Large intestine (tissue), 3 donors: ENCODE data around the gene TXNDC15. TPM values are rescaled to one million over a fixed set of nuclear protein-coding genes. Genes with fewer than 3 reads are reported as not detected.
"Not testable (repeated sequence)": the region's sequence is repeated elsewhere in the genome, so short reads cannot be mapped to it uniquely, and the experiment has no call there.

Source experiments
- DNase-seq, 2 donors: peaks; one replicate each; pipeline versions ENCODE4 v3.0.0 to v3.0.0-alpha.2; 2013
- H3K27ac ChIP-seq: one replicate; pipeline ENCODE4 v1.5.1; 2013; ENCODE audit warnings: low read length
- H3K27me3 ChIP-seq: 2 replicates; pipeline ENCODE4 v1.6.1; 2013; ENCODE audit warnings: low read length; ENCODE audit not compliant: control insufficient read depth, insufficient read depth
- H3K36me3 ChIP-seq: 2 replicates; pipeline ENCODE4 v1.6.1; 2013; ENCODE audit warnings: low read length; ENCODE audit not compliant: control insufficient read depth, insufficient read depth
- H3K4me1 ChIP-seq: one replicate; pipeline ENCODE4 v1.6.1; 2013; ENCODE audit warnings: low read length; ENCODE audit not compliant: control insufficient read depth, insufficient read depth
- H3K4me3 ChIP-seq: one replicate; pipeline ENCODE4 v1.5.1; 2013; ENCODE audit warnings: low read length
- H3K9me3 ChIP-seq: one replicate; pipeline ENCODE4 v1.6.1; 2013; ENCODE audit warnings: mild to moderate bottlenecking, low read depth, low read length, moderate library complexity; ENCODE audit not compliant: control insufficient read depth
- WGBS: methylation state at CpG from one replicate; pipeline ENCODE4 v1.1.5; 2013; ENCODE audit warnings: low lambda C conversion rate; ENCODE audit not compliant: insufficient coverage; 5-methylcytosine and 5-hydroxymethylcytosine counted together
- polyA plus RNA-seq: library from polyadenylated mRNA; unstranded; fragments of 120-200 nt; gene quantifications from one replicate; pipeline ENCODE4 v1.2.1, GENCODE V29; 2013

TXNDC15 gene
- polyA plus RNA-seq, 1 donor: 39.0 TPM

DNA sequence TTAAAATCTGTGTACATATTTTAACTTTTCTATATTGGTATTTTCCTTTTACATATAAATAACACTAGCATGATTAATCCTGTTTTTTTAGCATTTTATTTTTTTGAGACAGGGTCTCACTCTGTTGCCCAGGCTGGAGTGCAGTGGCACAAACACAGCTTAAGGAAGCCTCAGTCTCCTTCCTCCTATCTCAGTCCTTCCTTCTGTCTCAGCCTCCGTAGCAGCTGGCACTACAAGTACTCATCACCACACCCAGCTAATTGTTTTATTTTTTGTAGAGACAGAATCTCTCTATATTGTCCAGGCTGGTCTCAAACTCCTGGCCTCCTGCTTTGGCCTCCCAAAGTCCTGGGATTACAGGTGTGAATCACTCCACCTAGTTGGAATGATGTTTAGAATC, 29.9 kb upstream of the TXNDC15 start:
- Histone ChIP-seq H3K36me3 (peaks cover 25% of the 10 kb centered on the region), H3K4me1 (peaks cover 12% of the 10 kb centered on the region), H3K27ac (no peak overlapping the region), H3K4me3 (no peak overlapping the region), H3K9me3 (no peaks in the 10 kb centered on the region), H3K27me3 (no peaks in the 10 kb centered on the region)
- no CpG with 5 or more reads among the region's 1 CpG for whole genome bisulfite sequencing
- DNase-seq: no peak

DNA sequence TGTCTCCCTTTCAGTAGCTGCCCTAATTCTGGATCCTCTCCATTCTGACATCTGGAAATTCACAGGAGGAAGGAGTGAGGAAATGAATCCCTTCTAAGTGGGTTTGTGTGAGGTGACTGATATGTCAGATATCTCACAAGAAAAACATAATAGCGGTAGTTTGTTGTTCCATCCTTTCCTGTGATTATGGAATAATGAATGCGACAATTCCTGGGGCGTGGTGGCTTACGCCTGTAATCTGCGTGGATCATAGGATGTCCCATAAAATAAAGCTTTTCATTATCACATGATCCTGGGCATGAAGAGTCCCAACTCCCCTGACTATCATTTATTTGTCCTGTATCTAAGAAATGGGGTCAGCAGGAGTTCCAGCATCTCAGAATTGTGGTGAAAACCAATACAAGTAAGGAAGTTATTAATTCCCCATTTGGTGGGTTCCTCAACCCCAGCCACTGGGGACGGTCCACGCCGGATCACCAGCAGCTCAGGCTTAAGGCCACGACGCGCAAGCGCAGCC, 28.8 kb upstream of the TXNDC15 start:
- Histone ChIP-seq H3K9me3 (no peaks in the 10 kb centered on the region), H3K4me1 (peaks cover 12% of the 10 kb centered on the region), H3K4me3 (peak overlapping the region; percentile 59), H3K27me3 (no peaks in the 10 kb centered on the region), H3K36me3 (peaks cover 16% of the 10 kb centered on the region), H3K27ac (peak overlapping the region; percentile 90)
- WGBS: no CpG with 5 or more reads among the region's 12 CpGs
- no peak for DNase-seq

DNA sequence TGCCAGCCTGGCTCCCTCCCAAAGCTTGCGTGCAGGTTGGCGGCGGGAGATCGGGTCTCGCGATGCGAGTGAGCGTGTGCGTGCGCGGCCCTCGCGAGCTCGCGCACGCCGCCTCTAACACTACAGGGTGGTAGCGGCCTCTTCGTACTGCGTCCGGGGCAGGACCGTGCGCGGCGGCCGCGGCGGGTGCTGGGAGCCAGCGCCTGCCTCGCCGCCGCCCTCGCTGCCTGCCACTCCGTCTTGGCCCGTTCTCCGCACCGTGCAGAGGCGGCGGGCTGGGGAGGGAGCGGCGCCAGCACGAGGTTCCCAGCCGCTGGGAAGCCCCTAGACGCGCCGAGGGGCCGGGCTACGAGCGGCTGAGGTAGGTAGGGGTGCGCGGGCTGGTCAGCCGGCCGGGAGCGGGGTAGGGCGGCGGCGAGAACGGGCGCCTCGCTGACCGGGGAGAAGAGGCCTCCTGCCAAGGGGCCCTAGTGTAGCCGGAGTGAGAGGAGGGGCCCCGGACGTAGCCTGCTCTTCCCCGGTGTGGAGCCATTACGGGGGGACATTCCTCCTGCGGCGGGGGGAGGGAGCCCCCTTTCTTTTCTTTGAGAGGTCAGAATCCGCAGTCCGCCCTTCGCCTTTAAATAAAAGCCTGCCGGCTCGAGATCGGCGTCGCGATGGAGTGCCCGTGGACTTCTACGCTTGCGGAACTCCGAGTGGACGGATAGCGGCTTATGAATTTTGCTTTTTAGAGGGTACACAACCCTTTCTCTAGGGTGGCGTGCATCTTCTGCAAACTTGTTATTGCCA, 28.1 kb upstream of the TXNDC15 start, which contains the start of gene C5orf24:
C5orf24 (plus strand) TSS at position 117 of the 789 bp plus-strand sequence. CDS start 8,933 bp downstream, outside the sequence.
- H3K27ac ChIP-seq: peak within 1 kb of the TSS; percentile 90
- no CpG with 5 or more reads among the region's 84 CpGs for WGBS
- H3K4me1 ChIP-seq: peaks cover 12% of the 10 kb centered on the region
- DNase-seq: peak; percentile 97
- no peaks in the 10 kb centered on the region for H3K9me3 ChIP-seq
- peak within 1 kb of the TSS; percentile 59 for H3K4me3 ChIP-seq
- H3K36me3 ChIP-seq: peaks cover 17% of the 10 kb centered on the region
- no peaks in the 10 kb centered on the region for H3K27me3 ChIP-seq

DNA sequence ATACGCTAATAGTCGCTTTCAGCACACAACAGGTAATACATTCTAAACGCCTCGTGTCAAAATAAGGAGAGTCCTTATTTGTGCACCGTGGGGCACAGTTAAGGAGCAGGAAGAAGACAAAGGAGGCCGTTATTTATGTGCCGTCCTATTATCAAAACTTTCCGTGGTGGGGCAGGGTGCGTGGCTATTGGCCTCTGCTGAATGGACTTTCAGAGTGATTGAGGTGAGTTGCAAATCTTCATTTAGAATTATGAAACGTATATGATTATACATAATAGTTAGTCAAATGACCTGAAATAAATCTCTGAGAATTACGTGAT, 27.6 kb upstream of the TXNDC15 start:
- WGBS: 0% methylated on average over 1 of the region's 11 CpGs
- DNase-seq: no peak
- peaks cover 18% of the 10 kb centered on the region for H3K36me3 ChIP-seq
- peak overlapping the region; percentile 59 for H3K4me3 ChIP-seq
- peaks cover 12% of the 10 kb centered on the region for H3K4me1 ChIP-seq
- no peaks in the 10 kb centered on the region for H3K27me3 ChIP-seq
- H3K9me3 ChIP-seq: no peaks in the 10 kb centered on the region
- peak overlapping the region; percentile 90 for H3K27ac ChIP-seq

DNA sequence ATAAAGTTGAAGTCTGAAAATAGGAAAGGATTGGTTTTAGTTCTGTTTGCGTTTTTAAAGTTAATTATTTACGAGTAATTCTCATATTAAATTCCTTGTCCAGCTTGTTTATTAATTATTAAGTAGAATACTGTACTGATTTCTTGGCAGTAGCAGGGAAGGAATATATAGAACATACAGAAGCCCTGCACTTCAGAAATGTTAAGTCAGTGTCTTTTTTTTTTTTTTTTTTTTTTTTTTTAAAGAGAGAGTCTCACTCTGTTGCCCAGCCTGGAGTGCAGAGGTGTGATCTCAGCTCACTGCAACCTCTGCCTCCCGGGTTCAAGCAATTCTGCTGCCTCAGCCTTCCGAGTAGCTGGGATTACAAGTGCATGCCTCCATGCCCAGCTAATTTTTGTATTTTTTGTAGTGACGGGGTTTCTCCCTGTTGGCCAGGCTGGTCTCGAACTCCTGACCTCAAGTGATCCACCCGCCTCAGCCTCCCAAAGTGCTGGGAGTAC, 24.7 kb upstream of the TXNDC15 start:
- H3K9me3 ChIP-seq: not testable (repeated sequence)

GRCh38 chr5:134851307-134851923, 22.8 kb upstream of the TXNDC15 start:
- Histone ChIP-seq H3K4me1 (peaks cover 7% of the 10 kb centered on the region), H3K27me3 (no peaks in the 10 kb centered on the region), H3K9me3 (no peaks in the 10 kb centered on the region), H3K27ac (no peak overlapping the region), H3K36me3 (peaks cover 47% of the 10 kb centered on the region), H3K4me3 (no peak overlapping the region)
- DNase-seq: no peak
- no CpG with 5 or more reads among the region's 1 CpG for WGBS

More for the DNA sequence above, 24.7 kb upstream of the TXNDC15 start:
- not testable (repeated sequence) for DNase-seq, H3K27ac ChIP-seq, H3K4me3 ChIP-seq, H3K27me3 ChIP-seq
- H3K36me3 ChIP-seq: peaks cover 34% of the 10 kb centered on the region
- H3K4me1 ChIP-seq: peaks cover 12% of the 10 kb centered on the region
- WGBS: 82% methylated on average over 3 of the region's 7 CpGs

DNA sequence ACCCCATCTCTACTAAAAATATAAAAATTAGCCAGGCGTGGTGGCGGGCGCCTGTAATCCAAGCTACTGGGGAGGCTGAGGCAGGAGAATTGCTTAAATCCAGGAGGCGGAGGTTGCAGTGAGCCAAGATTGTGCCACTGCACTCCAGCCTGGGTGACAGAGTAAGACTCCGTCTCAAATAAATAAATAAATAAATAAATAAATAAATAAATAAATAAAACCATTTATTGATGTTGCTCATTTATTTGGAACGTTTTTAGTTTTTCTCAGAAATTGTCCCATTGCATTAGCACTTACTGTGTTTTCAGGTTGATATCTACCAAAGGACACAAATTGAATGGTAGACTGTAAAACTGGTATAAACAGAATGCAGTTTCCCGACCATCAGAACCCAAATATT, 17.7 kb upstream of the TXNDC15 start:
- not testable (repeated sequence) for H3K27ac ChIP-seq, H3K4me1 ChIP-seq, H3K4me3 ChIP-seq, H3K9me3 ChIP-seq, DNase-seq, H3K27me3 ChIP-seq
- peaks cover 53% of the 10 kb centered on the region for H3K36me3 ChIP-seq
- 94% methylated on average over 2 of the region's 7 CpGs for WGBS

DNA sequence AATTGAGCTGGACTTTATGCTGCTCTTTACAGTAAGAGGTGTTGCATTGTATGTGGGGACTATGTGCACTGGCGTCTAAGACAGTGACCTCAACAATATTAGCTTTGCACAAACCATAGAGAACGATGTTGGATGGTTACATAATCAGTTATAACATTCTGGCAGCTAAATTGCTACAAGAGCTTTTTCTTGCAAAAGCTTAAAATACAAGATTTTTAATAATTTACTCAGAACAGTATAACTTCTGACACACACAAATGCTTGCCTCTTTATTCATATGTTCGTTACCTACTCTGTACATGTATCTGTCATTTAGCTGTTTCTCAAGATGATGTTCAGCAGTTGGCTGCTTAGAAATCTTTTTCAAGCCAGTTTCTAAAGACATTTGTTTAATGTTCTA, 16.8 kb upstream of the TXNDC15 start:
- Histone ChIP-seq H3K9me3 (no peaks in the 10 kb centered on the region), H3K4me3 (no peak overlapping the region), H3K27me3 (no peaks in the 10 kb centered on the region), H3K27ac (no peak overlapping the region), H3K4me1 (no peaks in the 10 kb centered on the region), H3K36me3 (peaks cover 48% of the 10 kb centered on the region)
- 50% methylated on average over 1 of the region's 3 CpGs for WGBS
- DNase-seq: no peak

DNA sequence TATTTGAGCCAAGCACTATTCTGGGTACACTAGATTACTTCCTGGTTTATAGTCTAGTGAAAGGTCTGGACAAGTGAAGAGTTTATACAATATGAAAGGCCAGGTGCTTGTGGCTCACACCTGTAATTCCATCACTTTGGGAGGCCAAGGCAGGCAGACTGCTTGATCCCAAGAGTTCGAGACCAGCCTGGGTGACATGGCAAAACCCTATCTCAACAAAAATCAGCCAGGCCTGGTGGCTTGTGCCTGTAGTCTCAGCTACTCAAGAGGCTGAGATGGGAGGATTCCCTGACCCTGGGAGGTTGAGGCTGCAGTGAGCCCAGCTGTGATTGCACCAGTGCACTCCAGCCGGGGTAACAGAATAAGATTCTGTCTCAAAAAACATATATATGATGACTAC, 9.5 kb upstream of the TXNDC15 start:
- no peak overlapping the region for H3K27ac ChIP-seq
- WGBS: no CpG with 5 or more reads among the region's 2 CpGs
- no peak overlapping the region for H3K4me3 ChIP-seq
- H3K36me3 ChIP-seq: peaks cover 11% of the 10 kb centered on the region
- no peaks in the 10 kb centered on the region for H3K4me1 ChIP-seq
- H3K27me3 ChIP-seq: no peaks in the 10 kb centered on the region
- no peaks in the 10 kb centered on the region for H3K9me3 ChIP-seq
- DNase-seq: no peak

GRCh38 chr5:134873494-134873893, 677 bp upstream of the TXNDC15 start:
- no peaks in the 10 kb centered on the region for H3K27me3 ChIP-seq
- peak overlapping the region; percentile 89 for H3K4me3 ChIP-seq
- 100% methylated on average over 2 of the region's 6 CpGs for WGBS
- H3K4me1 ChIP-seq: peaks cover 9% of the 10 kb centered on the region
- H3K9me3 ChIP-seq: no peaks in the 10 kb centered on the region
- peaks cover 5% of the 10 kb centered on the region for H3K36me3 ChIP-seq
- H3K27ac ChIP-seq: peak overlapping the region; percentile 88
- DNase-seq: no peak
